ENCODE results near the gene NR2F1-AS1.

The NR2F1-AS1 gene

GRCh38 chr5:93603793-93604643 lies 23.0 kb upstream of the NR2F1-AS1 start:
- H3K27ac ChIP-seq: no peak overlapping the region
- no peak for DNase-seq (ENCODE audit: low read depth, low spot score)

- no peak for DNase-seq (ENCODE audit: low read depth, low spot score)
Observed at GRCh38 chr5:93603078-93603792, 22.2 kb upstream of the NR2F1-AS1 start.

DNA sequence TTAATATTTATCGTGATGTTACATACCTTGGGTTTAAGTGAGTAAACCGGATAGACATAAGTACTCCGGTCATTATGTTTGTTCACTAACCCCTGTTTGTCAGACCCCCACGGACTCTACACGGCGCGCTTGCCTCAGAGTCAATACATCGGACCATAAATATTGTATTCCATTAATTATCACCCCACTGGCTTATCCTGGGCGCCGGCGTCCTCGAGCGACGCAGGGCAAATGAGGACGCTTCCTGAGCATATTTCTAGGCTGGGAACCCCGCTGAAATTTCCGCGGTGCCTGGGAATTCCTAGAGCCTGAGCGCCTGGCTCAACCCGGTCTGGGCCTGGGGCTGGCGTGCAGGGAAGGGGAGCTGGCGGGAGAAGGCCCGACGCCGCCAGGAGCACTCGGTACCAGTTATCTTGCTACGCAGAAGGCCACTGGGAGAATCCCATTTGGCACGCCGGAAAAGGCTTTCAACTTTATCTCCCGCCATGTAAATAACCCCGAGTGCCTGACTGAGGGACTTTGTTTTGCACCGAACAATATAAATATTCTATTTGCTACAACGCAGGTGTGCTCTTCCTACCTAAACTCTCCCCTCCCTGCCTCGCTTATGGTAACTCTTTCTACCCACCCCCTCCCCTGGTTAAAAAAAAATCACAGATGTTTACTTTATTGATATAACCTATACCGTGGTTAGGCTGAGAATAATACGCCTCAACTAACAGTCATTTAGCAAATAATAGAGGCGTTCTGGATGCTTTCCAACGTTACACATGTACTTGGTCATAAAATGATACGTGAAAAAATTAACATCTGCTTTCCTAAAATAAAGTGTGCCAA lies 21.4 kb upstream of the NR2F1-AS1 start:
- H3K27ac ChIP-seq: no peak overlapping the region
- no peak for DNase-seq (ENCODE audit: low read depth, low spot score)

More at GRCh38 chr5:93603078-93603792, 22.2 kb upstream of the NR2F1-AS1 start:
- no peak overlapping the region for H3K27ac ChIP-seq

DNA sequence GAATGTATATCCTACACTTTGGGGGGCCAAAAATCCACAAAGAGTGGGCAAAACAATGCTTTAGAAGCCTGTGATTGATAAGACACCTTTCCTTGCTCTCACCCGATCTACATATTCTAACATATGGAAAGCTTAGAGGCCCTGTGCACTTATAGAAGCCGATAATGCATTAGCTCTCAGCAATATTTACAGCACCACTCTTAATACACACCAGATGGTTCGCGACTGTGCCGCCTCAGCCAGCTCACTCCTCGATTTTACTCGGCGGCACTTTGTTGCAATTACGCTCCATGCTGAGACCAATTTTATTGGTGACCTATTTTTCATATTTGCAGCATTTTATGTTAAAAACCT lies 20.8 kb upstream of the NR2F1-AS1 start:
- DNase-seq (ENCODE audit: low read depth, low spot score): no peak
- no peak overlapping the region for H3K27ac ChIP-seq

DNA sequence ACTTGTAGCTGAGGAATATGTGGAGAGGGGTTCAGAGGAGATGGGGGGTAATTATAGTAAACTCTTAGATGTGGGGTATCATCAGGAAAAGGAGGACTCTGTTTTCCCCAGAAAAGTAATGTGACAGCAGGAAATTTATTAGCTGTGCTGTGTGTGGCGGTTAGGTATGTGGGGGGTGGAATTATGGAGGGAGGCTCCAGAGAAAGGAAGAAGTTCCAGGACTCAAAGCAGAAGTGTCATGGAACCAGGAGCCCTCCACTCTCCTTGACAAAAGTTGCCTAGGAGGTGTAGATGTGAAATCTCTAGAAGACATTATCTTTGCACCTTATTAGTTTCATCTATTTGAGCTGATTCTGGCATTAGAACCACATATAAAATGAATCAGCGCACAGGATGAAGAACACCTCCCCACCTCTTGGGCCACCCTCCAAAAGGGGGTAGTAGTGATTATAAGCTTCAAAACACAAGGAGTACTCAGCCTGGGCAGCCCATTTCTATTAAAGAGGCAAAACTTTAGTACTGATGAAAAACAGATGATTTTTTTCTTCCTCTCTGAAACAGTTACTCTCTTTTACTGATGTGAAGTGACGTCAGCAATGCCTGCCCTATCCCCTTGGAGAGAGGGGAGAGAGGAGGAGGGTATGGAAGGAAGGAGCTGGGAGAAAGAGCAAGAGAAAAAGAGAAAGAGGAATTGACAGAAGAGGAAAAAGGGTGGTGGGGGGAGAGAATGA lies 20.2 kb upstream of the NR2F1-AS1 start:
- no peak for DNase-seq (ENCODE audit: low read depth, low spot score)
- no peak overlapping the region for H3K27ac ChIP-seq

- no peak for DNase-seq (ENCODE audit: low read depth, low spot score)
- H3K27ac ChIP-seq: no peak overlapping the region
Observed at GRCh38 chr5:93600409-93601070, 19.5 kb upstream of the NR2F1-AS1 start.

- H3K27ac ChIP-seq: no peak overlapping the region
- no peak for DNase-seq (ENCODE audit: low read depth, low spot score)
Observed at GRCh38 chr5:93599399-93600120, 18.5 kb upstream of the NR2F1-AS1 start.

GRCh38 chr5:93599001-93599379 lies 18.0 kb upstream of the NR2F1-AS1 start:
- no peak for DNase-seq (ENCODE audit: low read depth, low spot score)
- H3K27ac ChIP-seq: no peak overlapping the region

DNA sequence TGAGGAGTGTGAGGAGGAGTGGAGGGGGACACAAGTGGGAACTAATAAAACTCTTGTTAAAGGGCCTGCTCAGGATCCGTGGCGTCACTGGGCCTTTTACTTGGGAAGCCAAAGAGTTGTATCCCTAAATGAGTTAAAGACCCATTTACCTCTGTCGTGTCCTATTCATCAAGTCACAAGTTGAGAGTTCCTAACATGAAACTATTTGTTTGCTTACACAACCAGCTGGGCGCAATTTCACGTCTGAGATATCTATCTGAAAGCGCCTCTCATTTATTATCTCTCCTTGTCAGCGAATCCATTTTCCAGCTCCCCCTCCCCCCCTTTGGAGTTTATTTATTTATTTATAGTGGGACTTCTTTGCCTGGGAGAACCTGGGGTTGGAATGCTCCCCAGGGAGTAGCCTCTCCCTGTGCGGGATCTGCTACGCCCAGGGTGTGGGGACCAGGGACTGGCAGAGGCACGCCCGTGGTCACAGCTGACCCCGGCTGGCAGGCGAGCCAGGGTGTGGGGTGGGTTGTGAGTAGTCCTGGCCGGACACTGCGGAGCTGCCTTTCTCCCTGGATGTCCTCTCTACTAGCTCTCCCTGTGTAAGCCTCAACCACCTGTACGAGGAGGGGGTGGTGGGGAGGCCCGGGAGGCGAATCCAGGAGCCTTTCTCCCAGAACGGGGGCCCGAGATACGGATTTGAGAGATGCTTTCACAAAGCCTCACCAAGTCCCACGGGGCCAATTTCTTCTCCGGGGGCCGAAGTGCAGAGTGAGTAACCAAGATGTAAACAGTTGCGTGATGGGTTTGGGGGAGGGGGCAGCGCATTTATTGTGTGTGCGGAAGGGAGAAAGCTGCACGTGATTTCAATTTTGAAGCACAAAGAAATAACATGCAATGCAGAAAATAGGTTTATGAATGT lies 17.3 kb upstream of the NR2F1-AS1 start:
- DNase-seq (ENCODE audit: low read depth, low spot score): no peak
- H3K27ac ChIP-seq: no peak overlapping the region

GRCh38 chr5:93596676-93597490 lies 15.9 kb upstream of the NR2F1-AS1 start:
- no peak for DNase-seq (ENCODE audit: low read depth, low spot score)
- no peak overlapping the region for H3K27ac ChIP-seq

- H3K27ac ChIP-seq: no peak overlapping the region
- no peak for DNase-seq (ENCODE audit: low read depth, low spot score)
Observed at GRCh38 chr5:93596310-93596675, 15.3 kb upstream of the NR2F1-AS1 start.

GRCh38 chr5:93595420-93596147 lies 14.6 kb upstream of the NR2F1-AS1 start:
- DNase-seq (ENCODE audit: low read depth, low spot score): no peak
- no peak overlapping the region for H3K27ac ChIP-seq

GRCh38 chr5:93594591-93595419 lies 13.8 kb upstream of the NR2F1-AS1 start:
- H3K27ac ChIP-seq: no peak overlapping the region
- DNase-seq (ENCODE audit: low read depth, low spot score): no peak

DNA sequence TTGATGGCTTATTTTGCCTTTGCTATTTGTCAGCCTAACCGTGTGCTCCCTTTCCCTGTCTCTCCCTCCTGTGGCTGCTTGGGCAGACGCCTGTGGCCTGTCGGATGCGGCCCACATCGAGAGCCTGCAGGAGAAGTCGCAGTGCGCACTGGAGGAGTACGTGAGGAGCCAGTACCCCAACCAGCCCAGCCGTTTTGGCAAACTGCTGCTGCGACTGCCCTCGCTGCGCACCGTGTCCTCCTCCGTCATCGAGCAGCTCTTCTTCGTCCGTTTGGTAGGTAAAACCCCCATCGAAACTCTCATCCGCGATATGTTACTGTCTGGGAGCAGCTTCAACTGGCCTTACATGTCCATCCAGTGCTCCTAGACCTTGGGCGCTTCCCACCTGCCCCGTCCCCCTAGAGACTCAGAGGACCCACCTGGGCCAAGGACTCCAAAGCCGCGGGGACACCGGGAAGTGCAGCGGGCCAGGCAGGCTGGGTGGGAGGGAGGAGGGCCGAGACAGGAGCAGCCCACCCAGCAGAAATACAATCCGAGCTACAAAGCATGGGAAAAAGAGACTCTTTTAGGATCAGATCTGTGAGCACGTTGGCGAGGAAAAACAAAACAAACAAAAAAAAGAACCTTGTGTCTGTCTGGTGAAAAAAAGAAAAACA lies 12.6 kb upstream of the NR2F1-AS1 start:
- no peak overlapping the region for H3K27ac ChIP-seq
- DNase-seq (ENCODE audit: low read depth, low spot score): no peak

DNA sequence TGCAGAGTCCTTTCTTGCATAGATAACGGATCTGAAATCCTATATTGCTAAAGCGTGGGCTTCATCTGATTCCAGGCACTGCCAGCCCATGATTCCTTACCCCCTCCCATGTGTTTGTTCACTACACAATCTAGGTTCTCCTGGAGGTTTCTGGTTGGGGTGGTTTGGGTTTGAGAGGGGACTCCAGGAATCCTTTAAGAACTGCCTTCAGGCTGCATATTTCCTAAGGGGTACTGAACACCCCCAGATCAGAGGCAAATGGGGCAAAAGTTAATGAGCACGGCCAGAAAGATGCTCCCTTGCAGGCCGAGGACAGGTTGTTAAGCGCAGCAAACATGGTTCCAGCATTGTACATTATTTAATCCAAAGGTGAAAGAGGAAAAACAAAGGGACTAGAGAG lies 11.9 kb upstream of the NR2F1-AS1 start:
- DNase-seq (ENCODE audit: low read depth, low spot score): no peak
- H3K27ac ChIP-seq: no peak overlapping the region

Measured in epithelial cell of prostate (primary cell).